AG20443 (cell line): ENCODE measurements around the gene DNER.
"Not testable (repeated sequence)": the region's sequence is repeated elsewhere in the genome, so short reads cannot be mapped to it uniquely, and the experiment has no call there.

Source experiments
- DNase-seq: peaks from one replicate; pipeline ENCODE4 v3.0.0; 2012; ENCODE audit warnings: low spot score, mixed read lengths

Gene DNER

GRCh38 chr2:229562472-229563127 lies 151.8 kb downstream of the DNER start:
- DNase-seq: no peak

- no peak for DNase-seq
These were observed 154.4 kb downstream of the DNER start for GRCh38 chr2:229559986-229560385.

GRCh38 chr2:229553091-229553490 lies 161.3 kb downstream of the DNER start:
- DNase-seq: no peak

GRCh38 chr2:229543176-229543873 lies 171.0 kb downstream of the DNER start:
- DNase-seq: no peak

GRCh38 chr2:229539628-229540027 lies 174.7 kb downstream of the DNER start:
- no peak for DNase-seq

- no peak for DNase-seq
These were observed 182.8 kb downstream of the DNER start for GRCh38 chr2:229531594-229531993.

GRCh38 chr2:229530434-229530833 lies 183.9 kb downstream of the DNER start:
- DNase-seq: no peak

GRCh38 chr2:229528846-229529245 lies 185.5 kb downstream of the DNER start:
- DNase-seq: no peak

- DNase-seq: no peak
These were observed 187.4 kb downstream of the DNER start for GRCh38 chr2:229526951-229527350.

GRCh38 chr2:229524799-229525198 lies 189.6 kb downstream of the DNER start:
- no peak for DNase-seq

- DNase-seq: no peak
These were observed 190.7 kb downstream of the DNER start for GRCh38 chr2:229523663-229524062.

- DNase-seq: no peak
These were observed 192.8 kb downstream of the DNER start for GRCh38 chr2:229521576-229521975.

- no peak for DNase-seq
These were observed 193.7 kb downstream of the DNER start for GRCh38 chr2:229520691-229521096.

GRCh38 chr2:229519655-229520430 lies 194.5 kb downstream of the DNER start:
- no peak for DNase-seq

GRCh38 chr2:229514273-229514895 lies 200.0 kb downstream of the DNER start:
- no peak for DNase-seq

- DNase-seq: no peak
These were observed 202.8 kb downstream of the DNER start for GRCh38 chr2:229511524-229511923.

GRCh38 chr2:229506699-229507098 lies 207.7 kb downstream of the DNER start:
- DNase-seq: not testable (repeated sequence)

- DNase-seq: no peak
These were observed 213.1 kb downstream of the DNER start for GRCh38 chr2:229501051-229501794.

- DNase-seq: no peak
These were observed 222.3 kb downstream of the DNER start for GRCh38 chr2:229492034-229492433.

GRCh38 chr2:229490167-229490566 lies 224.2 kb downstream of the DNER start:
- DNase-seq: no peak

- peak; percentile 43 for DNase-seq
These were observed 225.3 kb downstream of the DNER start for GRCh38 chr2:229489016-229489415.

- no peak for DNase-seq
These were observed 226.1 kb downstream of the DNER start for GRCh38 chr2:229488232-229488631.
